ENCODE results near the gene EED. TPM values are rescaled to one million over a fixed set of nuclear protein-coding genes. Genes with fewer than 3 reads are reported as not detected.

The EED gene
- polyA plus RNA-seq, 1 donor (not counting 4 experiments of a cell fraction or from before 2014, with no cell fraction given) = 28.5 TPM

DNA sequence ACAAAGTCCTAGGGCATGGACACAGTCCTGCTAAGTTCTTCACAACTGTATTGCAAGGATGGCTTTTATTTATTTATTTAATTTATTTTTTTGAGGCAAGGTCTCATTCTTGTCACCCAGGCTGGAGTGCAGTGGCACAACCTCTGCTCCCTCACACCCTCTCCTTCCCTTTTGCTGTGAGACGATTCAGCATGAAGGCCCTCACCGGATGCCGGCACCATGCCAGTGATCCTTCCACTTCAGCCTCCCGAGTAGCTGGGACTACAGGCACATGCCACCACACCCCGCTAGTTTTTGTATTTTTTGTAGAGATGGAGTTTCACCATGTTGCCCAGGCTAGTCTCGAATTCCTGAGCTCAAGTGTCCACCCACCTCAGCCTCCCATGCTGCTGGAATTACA lies 17.8 kb downstream of the EED start:
- H3K27ac ChIP-seq (ENCODE audit: control insufficient read depth, insufficient read depth, low read length) = no peak overlapping the region
- dilution Hi-C loops (cut with MboI; ENCODE audit: extremely low pct_ligation_motif_present, low sequenced_read_pairs) = no loop called here
- H3K4me2 ChIP-seq (ENCODE audit: control insufficient read depth, extremely low read depth, insufficient read depth, low read depth, low read length) = no peak overlapping the region
- no peak overlapping the region for H2AFZ ChIP-seq (ENCODE audit: control insufficient read depth, low read length)
- no peak overlapping the region for H3K9ac ChIP-seq (ENCODE audit: control insufficient read depth, extremely low read depth, insufficient read depth, low read length)
- H3K4me1 ChIP-seq (ENCODE audit: control insufficient read depth, extremely low read depth, insufficient read depth, low read length) = no peaks in the 10 kb centered on the region
- FAIRE-seq (no peak), DNase-seq (ENCODE audit: low read depth, low spot score) (no peak)
- no peaks in the 10 kb centered on the region for H3K9me3 ChIP-seq (ENCODE audit: control insufficient read depth, low read depth, low read length)
- H4K20me1 ChIP-seq (ENCODE audit: control insufficient read depth, extremely low read depth, insufficient read depth, low read length) = no peaks in the 10 kb centered on the region
- no peaks in the 10 kb centered on the region for H3K79me2 ChIP-seq (ENCODE audit: control insufficient read depth, insufficient read depth, low read length)
- peaks cover 10 to 17% of the 10 kb centered on the region in 2 experiments for H3K36me3 ChIP-seq (ENCODE audit: control insufficient read depth in 2 of 2, extremely low read depth in 1 of 2, insufficient read depth in 2 of 2, low read length in 2 of 2)
- no peaks in the 10 kb centered on the region for H3K9me1 ChIP-seq (ENCODE audit: control insufficient read depth, extremely low read depth, insufficient read depth, low read length)
- no peak overlapping the region for H3K4me3 ChIP-seq (ENCODE audit: control insufficient read depth in 2 of 3, extremely low read depth in 1 of 3, insufficient read depth in 2 of 3, low read depth in 1 of 3, low read length in 3 of 3)
- no peak for TF ChIP-seq EZH2 (IDR thresholded peaks at IDR 0.05; ENCODE audit: low read length)
- TF ChIP-seq, protein P1, sequence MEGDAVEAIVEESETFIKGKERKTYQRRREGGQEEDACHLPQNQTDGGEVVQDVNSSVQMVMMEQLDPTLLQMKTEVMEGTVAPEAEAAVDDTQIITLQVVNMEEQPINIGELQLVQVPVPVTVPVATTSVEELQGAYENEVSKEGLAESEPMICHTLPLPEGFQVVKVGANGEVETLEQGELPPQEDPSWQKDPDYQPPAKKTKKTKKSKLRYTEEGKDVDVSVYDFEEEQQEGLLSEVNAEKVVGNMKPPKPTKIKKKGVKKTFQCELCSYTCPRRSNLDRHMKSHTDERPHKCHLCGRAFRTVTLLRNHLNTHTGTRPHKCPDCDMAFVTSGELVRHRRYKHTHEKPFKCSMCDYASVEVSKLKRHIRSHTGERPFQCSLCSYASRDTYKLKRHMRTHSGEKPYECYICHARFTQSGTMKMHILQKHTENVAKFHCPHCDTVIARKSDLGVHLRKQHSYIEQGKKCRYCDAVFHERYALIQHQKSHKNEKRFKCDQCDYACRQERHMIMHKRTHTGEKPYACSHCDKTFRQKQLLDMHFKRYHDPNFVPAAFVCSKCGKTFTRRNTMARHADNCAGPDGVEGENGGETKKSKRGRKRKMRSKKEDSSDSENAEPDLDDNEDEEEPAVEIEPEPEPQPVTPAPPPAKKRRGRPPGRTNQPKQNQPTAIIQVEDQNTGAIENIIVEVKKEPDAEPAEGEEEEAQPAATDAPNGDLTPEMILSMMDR (optimal IDR thresholded peaks at IDR 0.05 in 1 of 3, IDR thresholded peaks at IDR 0.05 in 1 of 3, conservative IDR thresholded peaks at IDR 0.05 in 1 of 3; ENCODE audit: extremely low read depth in 1 of 3, insufficient read depth in 2 of 3, low read length in 3 of 3) = no peak
- no peaks in the 10 kb centered on the region for H3K27me3 ChIP-seq (ENCODE audit: control insufficient read depth, extremely low read depth, insufficient read depth, low read length)

DNA sequence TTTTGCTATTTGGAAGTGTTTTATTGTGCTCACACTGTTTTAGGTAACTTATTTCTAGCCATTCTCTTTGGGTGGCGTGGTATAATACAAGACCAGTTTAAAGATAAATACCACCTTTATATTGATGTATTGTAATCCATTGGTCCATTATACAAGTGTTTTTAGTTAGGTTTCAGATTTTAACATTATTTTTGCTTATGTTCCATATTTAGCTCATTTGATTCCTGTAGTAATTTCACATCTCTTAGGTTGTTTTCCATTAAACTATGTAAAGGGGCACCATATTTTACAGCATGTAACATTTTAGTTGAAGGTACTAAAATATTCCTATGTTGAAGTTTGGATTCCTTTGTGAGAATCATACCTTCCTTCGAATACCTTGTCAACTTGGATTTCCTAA lies 20.1 kb downstream of the EED start:
- dilution Hi-C loops (cut with MboI; ENCODE audit: extremely low pct_ligation_motif_present, low sequenced_read_pairs) = no loop called here
- TF ChIP-seq EZH2 (IDR thresholded peaks at IDR 0.05; ENCODE audit: low read length) = no peak
- TF ChIP-seq, protein P1 (optimal IDR thresholded peaks at IDR 0.05 in 1 of 3, IDR thresholded peaks at IDR 0.05 in 1 of 3, conservative IDR thresholded peaks at IDR 0.05 in 1 of 3; ENCODE audit: extremely low read depth in 1 of 3, insufficient read depth in 2 of 3, low read length in 3 of 3) = no peak
- H3K9me1 ChIP-seq (ENCODE audit: control insufficient read depth, extremely low read depth, insufficient read depth, low read length) = no peaks in the 10 kb centered on the region
- no peaks in the 10 kb centered on the region for H3K27me3 ChIP-seq (ENCODE audit: control insufficient read depth, extremely low read depth, insufficient read depth, low read length)
- no peaks in the 10 kb centered on the region for H3K4me1 ChIP-seq (ENCODE audit: control insufficient read depth, extremely low read depth, insufficient read depth, low read length)
- no peak overlapping the region for H3K4me3 ChIP-seq (ENCODE audit: control insufficient read depth in 2 of 3, extremely low read depth in 1 of 3, insufficient read depth in 2 of 3, low read depth in 1 of 3, low read length in 3 of 3)
- DNase-seq (ENCODE audit: low read depth, low spot score) (no peak), FAIRE-seq (no peak)
- H3K36me3 ChIP-seq (ENCODE audit: control insufficient read depth in 2 of 2, extremely low read depth in 1 of 2, insufficient read depth in 2 of 2, low read length in 2 of 2) = peaks cover 10 to 15% of the 10 kb centered on the region in 2 experiments
- H3K27ac ChIP-seq (ENCODE audit: control insufficient read depth, insufficient read depth, low read length) = no peak overlapping the region
- no peak overlapping the region for H2AFZ ChIP-seq (ENCODE audit: control insufficient read depth, low read length)
- H3K9ac ChIP-seq (ENCODE audit: control insufficient read depth, extremely low read depth, insufficient read depth, low read length) = no peak overlapping the region
- no peaks in the 10 kb centered on the region for H4K20me1 ChIP-seq (ENCODE audit: control insufficient read depth, extremely low read depth, insufficient read depth, low read length)
- H3K9me3 ChIP-seq (ENCODE audit: control insufficient read depth, low read depth, low read length) = no peaks in the 10 kb centered on the region
- peaks cover 8% of the 10 kb centered on the region for H3K79me2 ChIP-seq (ENCODE audit: control insufficient read depth, insufficient read depth, low read length)
- H3K4me2 ChIP-seq (ENCODE audit: control insufficient read depth, extremely low read depth, insufficient read depth, low read depth, low read length) = no peak overlapping the region
